Thyroid gland (tissue), 4 donors: ENCODE results near the gene MERTK.

Source experiments
- POLR2A ChIP-seq, 2 donors: fragments of 450-650 bp; IDR thresholded peaks; one replicate each; pipeline ENCODE4 v1.6.1; 2017; ENCODE audit warnings: antibody characterized with exemption in 2 of 2, mild to moderate bottlenecking in 2 of 2, moderate library complexity in 1 of 2
- TF ChIP-seq, protein P1 (sequence below), 6 experiments: fragments of 200-600 bp in 3 of 6; fragments of 450-650 bp in 3 of 6; sonication (generic) in 3 of 6; IDR thresholded peaks; one replicate each; pipeline ENCODE4 v1.5.1; 2016 to 2019; ENCODE audit warnings: antibody characterized with exemption in 6 of 6, mild to moderate bottlenecking in 2 of 6, inconsistent platforms in 1 of 6, moderate library complexity in 1 of 6

DNA sequence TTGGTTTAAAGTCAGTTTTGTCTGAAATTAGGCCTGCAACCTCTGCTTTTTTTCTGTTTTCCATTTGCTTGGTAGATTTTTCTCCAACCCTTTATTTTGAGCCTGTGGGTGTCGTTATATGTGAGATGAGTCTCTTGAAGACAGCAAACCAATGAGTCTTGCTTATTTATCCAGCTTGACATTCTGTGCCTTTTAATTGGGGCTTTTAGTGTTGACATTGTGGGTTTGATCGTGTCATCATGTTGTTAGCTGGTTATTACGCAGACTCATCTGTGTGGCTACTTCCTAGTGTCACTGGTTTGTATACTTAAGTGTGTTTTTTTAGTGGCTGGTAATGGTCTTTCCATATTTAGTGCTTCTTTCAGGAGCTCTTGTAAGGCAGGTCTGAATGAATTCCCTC, 175.5 kb downstream of the MERTK start:
- TF ChIP-seq POLR2A (IDR thresholded peaks at IDR 0.05) = no peak
- TF ChIP-seq, protein P1, sequence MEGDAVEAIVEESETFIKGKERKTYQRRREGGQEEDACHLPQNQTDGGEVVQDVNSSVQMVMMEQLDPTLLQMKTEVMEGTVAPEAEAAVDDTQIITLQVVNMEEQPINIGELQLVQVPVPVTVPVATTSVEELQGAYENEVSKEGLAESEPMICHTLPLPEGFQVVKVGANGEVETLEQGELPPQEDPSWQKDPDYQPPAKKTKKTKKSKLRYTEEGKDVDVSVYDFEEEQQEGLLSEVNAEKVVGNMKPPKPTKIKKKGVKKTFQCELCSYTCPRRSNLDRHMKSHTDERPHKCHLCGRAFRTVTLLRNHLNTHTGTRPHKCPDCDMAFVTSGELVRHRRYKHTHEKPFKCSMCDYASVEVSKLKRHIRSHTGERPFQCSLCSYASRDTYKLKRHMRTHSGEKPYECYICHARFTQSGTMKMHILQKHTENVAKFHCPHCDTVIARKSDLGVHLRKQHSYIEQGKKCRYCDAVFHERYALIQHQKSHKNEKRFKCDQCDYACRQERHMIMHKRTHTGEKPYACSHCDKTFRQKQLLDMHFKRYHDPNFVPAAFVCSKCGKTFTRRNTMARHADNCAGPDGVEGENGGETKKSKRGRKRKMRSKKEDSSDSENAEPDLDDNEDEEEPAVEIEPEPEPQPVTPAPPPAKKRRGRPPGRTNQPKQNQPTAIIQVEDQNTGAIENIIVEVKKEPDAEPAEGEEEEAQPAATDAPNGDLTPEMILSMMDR (IDR thresholded peaks at IDR 0.05) = no peak
